SH-SY5Y (cell line): ENCODE results near the gene HNRNPUL2.

Experiments used
- GATA2 ChIP-seq: IDR thresholded peaks from 2 replicates; pipeline ENCODE4 v1.6.1; 2011; ENCODE audit warnings: mild to moderate bottlenecking, low read depth, low read length
- GATA3 ChIP-seq: IDR thresholded peaks from 2 replicates; pipeline ENCODE4 v1.6.1; 2011; ENCODE audit warnings: low read depth, mild to moderate bottlenecking, low read length, moderate library complexity

DNA sequence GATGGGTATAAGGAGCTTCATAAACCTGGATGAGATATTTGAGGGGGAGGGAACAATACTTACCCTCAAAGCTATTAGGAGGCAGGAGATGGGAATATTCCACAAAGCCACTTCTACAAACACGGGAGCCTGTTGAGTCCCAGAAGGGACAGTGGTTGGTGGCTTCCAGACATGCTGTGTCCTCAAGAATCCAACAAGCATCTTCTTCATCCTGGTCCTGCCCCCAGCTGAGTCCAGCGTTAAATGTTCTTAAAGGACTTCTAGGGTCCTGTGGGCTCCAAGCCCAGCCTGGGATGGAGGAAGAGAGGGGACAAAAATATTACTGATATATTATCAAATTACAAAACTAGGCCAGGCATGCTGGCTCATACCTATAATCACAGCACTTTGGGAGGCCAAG is 59.8 kb downstream of the HNRNPUL2 start:
- no peak for TF ChIP-seq GATA2
- no peak for TF ChIP-seq GATA3
